Loucy (cell line): Measurements from ENCODE around the gene TMEM114.

Source experiments
- H2AFZ ChIP-seq: fragments of 200-600 bp; sonication (generic); 2 replicates; pipeline ENCODE4 v1.6.0; 2016; ENCODE audit warnings: antibody characterized with exemption, mild to moderate bottlenecking, low read length, moderate library complexity
- H3F3A ChIP-seq: fragments of 200-600 bp; 2 replicates; pipeline ENCODE4 v1.6.0; 2016; ENCODE audit warnings: antibody characterized with exemption, low read depth, mild to moderate bottlenecking
- H3K27me3 ChIP-seq: fragments of 200-600 bp; sonication (generic); 2 replicates; pipeline ENCODE4 v1.6.1; 2014; ENCODE audit warnings: low read length, mild to moderate bottlenecking; ENCODE audit not compliant: insufficient read depth, poor library complexity, severe bottlenecking
- H3K36me3 ChIP-seq: fragments of 200-600 bp; sonication (generic); 2 replicates; pipeline ENCODE4 v1.6.1; 2016; ENCODE audit warnings: low read length; ENCODE audit not compliant: insufficient read depth
- H3K4me1 ChIP-seq: fragments of 200-600 bp; sonication (generic); 2 replicates; pipeline ENCODE4 v1.5.1; 2014; ENCODE audit warnings: low read length, mild to moderate bottlenecking; ENCODE audit not compliant: insufficient read depth, poor library complexity, severe bottlenecking
- H3K4me2 ChIP-seq: fragments of 200-600 bp; sonication (generic); 2 replicates; pipeline ENCODE4 v1.6.0; 2014; ENCODE audit warnings: antibody characterized with exemption, low read length, low read depth, mild to moderate bottlenecking; ENCODE audit not compliant: poor library complexity, severe bottlenecking
- H3K4me3 ChIP-seq: fragments of 200-600 bp; sonication (generic); 2 replicates; pipeline ENCODE4 v1.5.1; 2014; ENCODE audit warnings: low read length, mild to moderate bottlenecking, mixed read lengths; ENCODE audit not compliant: poor library complexity, severe bottlenecking
- H3K79me2 ChIP-seq: fragments of 200-600 bp; sonication (generic); 2 replicates; pipeline ENCODE4 v1.6.1; 2014; ENCODE audit warnings: low read length; ENCODE audit not compliant: insufficient read depth
- H3K9ac ChIP-seq: fragments of 200-600 bp; sonication (generic); 2 replicates; pipeline ENCODE4 v1.6.0; 2014; ENCODE audit warnings: mild to moderate bottlenecking, low read depth, low read length, moderate library complexity; ENCODE audit not compliant: poor library complexity, severe bottlenecking
- H3K9me2 ChIP-seq: fragments of 200-600 bp; sonication (generic); replicated peaks from 2 replicates; pipeline ENCODE4 v1.6.1; 2016; ENCODE audit warnings: low read depth, low read length, mixed read lengths
- H3K9me3 ChIP-seq: fragments of 200-600 bp; sonication (generic); 2 replicates; pipeline ENCODE4 v1.6.1; 2014; ENCODE audit warnings: mild to moderate bottlenecking, antibody characterized with exemption, low read length, low read depth; ENCODE audit not compliant: insufficient read depth
- H4K20me1 ChIP-seq: fragments of 200-600 bp; sonication (generic); 2 replicates; pipeline ENCODE4 v1.6.0; 2014; ENCODE audit warnings: antibody characterized with exemption, low read length, mild to moderate bottlenecking; ENCODE audit not compliant: insufficient read depth, poor library complexity, severe bottlenecking
- CTCF ChIP-seq: fragments of 200-600 bp; sonication (generic); conservative IDR thresholded peaks from 2 replicates; pipeline ENCODE4 v1.5.1; 2014; ENCODE audit warnings: mild to moderate bottlenecking, antibody characterized with exemption, low read length
- EZH2phosphoT487 ChIP-seq: fragments of 200-600 bp; IDR thresholded peaks from 2 replicates; pipeline ENCODE4 v1.6.1; 2018; ENCODE audit warnings: antibody characterized with exemption, mild to moderate bottlenecking, moderate library complexity, borderline replicate concordance

Gene TMEM114

GRCh38 chr16:8605554-8605953, 15.2 kb upstream of the TMEM114 start:
- Histone ChIP-seq H2AFZ (no peak overlapping the region), H3K36me3 (no peaks in the 10 kb centered on the region), H4K20me1 (no peaks in the 10 kb centered on the region), H3K9me2 (no peaks in the 10 kb centered on the region), H3K27me3 (no peaks in the 10 kb centered on the region), H3K79me2 (no peaks in the 10 kb centered on the region), H3F3A (no peaks in the 10 kb centered on the region), H3K4me2 (no peak overlapping the region), H3K4me3 (no peak overlapping the region), H3K9me3 (no peaks in the 10 kb centered on the region), H3K9ac (no peak overlapping the region), H3K4me1 (no peaks in the 10 kb centered on the region)
- no peak for TF ChIP-seq EZH2phosphoT487

GRCh38 chr16:8600144-8600775, 9.9 kb upstream of the TMEM114 start:
- no peak overlapping the region for H3K4me3 ChIP-seq
- no peaks in the 10 kb centered on the region for H3K9me3 ChIP-seq
- no peak overlapping the region for H2AFZ ChIP-seq
- no peaks in the 10 kb centered on the region for H3K79me2 ChIP-seq
- H3K9me2 ChIP-seq = no peaks in the 10 kb centered on the region
- H3K4me1 ChIP-seq = no peaks in the 10 kb centered on the region
- H3F3A ChIP-seq = no peaks in the 10 kb centered on the region
- H4K20me1 ChIP-seq = no peaks in the 10 kb centered on the region
- TF ChIP-seq CTCF (no peak), EZH2phosphoT487 (no peak)
- H3K9ac ChIP-seq = no peak overlapping the region
- H3K27me3 ChIP-seq = no peaks in the 10 kb centered on the region
- no peak overlapping the region for H3K4me2 ChIP-seq
- H3K36me3 ChIP-seq = no peaks in the 10 kb centered on the region

GRCh38 chr16:8596581-8596980, 6.3 kb upstream of the TMEM114 start:
- H3K79me2 ChIP-seq = no peaks in the 10 kb centered on the region
- H3F3A ChIP-seq = no peaks in the 10 kb centered on the region
- no peak overlapping the region for H3K4me2 ChIP-seq
- H3K4me1 ChIP-seq = no peaks in the 10 kb centered on the region
- no peak for TF ChIP-seq EZH2phosphoT487
- H3K36me3 ChIP-seq = no peaks in the 10 kb centered on the region
- no peak overlapping the region for H3K9ac ChIP-seq
- no peak overlapping the region for H3K4me3 ChIP-seq
- no peaks in the 10 kb centered on the region for H3K9me3 ChIP-seq
- H3K27me3 ChIP-seq = no peaks in the 10 kb centered on the region
- H2AFZ ChIP-seq = no peak overlapping the region
- H4K20me1 ChIP-seq = no peaks in the 10 kb centered on the region
- no peaks in the 10 kb centered on the region for H3K9me2 ChIP-seq

- H3K36me3 ChIP-seq = no peaks in the 10 kb centered on the region
- no peaks in the 10 kb centered on the region for H3K79me2 ChIP-seq
- TF ChIP-seq CTCF (no peak), EZH2phosphoT487 (no peak)
- H3K4me2 ChIP-seq = no peak overlapping the region
- no peak overlapping the region for H2AFZ ChIP-seq
- no peaks in the 10 kb centered on the region for H4K20me1 ChIP-seq
- no peak overlapping the region for H3K9ac ChIP-seq
- H3F3A ChIP-seq = no peaks in the 10 kb centered on the region
- no peak overlapping the region for H3K4me3 ChIP-seq
- H3K4me1 ChIP-seq = no peaks in the 10 kb centered on the region
- no peaks in the 10 kb centered on the region for H3K9me2 ChIP-seq
- no peaks in the 10 kb centered on the region for H3K27me3 ChIP-seq
- H3K9me3 ChIP-seq = no peaks in the 10 kb centered on the region
These were observed 5.5 kb upstream of the TMEM114 start for GRCh38 chr16:8595783-8596182.
